H54 (cell line): ENCODE data around the gene SERGEF.

Experiments used
- DNase-seq: peaks from one replicate; pipeline ENCODE4 v3.0.0; 2011; ENCODE audit warnings: low spot score, mixed read lengths; ENCODE audit not compliant: insufficient read length
- FAIRE-seq: peaks from 3 replicates; lab custom pipeline; 2011; peaks lifted over from hg19 to GRCh38; lab: Jason Lieb, UNC
- POLR2A ChIP-seq: IDR thresholded peaks from 2 replicates; pipeline ENCODE4 v1.6.1; 2011; ENCODE audit warnings: low read depth, mild to moderate bottlenecking, low read length

SERGEF gene

GRCh38 chr11:17810041-17810440 is 202.8 kb downstream of the SERGEF start:
- TF ChIP-seq POLR2A = no peak
- DNase-seq = no peak
- FAIRE-seq = no peak

DNA sequence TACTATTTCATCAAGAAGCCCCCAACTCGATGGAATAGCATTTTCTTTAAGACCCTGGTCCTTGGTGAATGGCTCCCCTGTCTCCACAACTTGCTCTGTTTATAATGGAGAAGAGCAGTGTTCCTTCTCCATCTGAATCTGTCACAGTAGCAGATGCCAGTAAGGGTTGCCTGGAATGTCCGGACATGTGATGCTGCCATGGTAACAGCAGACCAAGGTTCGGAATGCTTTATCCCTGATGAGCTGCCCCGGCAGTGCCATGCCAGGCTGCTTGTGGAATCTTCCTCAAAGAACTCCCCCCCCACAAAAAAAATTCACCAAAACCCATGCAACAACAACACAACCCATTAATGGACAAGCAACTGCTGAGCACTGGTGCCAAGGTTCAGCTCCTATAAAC is 205.8 kb downstream of the SERGEF start:
- no peak for DNase-seq
- FAIRE-seq = no peak
- TF ChIP-seq POLR2A = no peak

DNA sequence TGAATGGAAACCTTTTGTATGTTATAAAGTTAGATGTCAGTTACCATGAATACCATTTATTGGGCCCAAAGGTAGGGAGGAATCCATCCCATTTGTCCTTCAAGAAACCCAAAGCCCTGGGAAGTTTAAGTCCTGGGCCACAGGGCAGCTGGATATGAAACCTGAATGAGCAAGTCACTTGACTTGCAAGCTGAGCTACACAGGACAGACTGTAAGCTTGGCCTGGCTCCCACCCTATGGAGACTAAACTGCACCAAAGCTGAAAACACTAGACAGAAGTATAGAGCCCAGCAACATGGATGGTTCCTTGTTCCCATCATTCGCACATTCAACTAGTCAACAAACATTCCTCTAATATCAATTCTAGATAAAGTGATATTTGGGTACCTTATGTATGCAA is 207.0 kb downstream of the SERGEF start:
- no peak for DNase-seq
- no peak for FAIRE-seq
- no peak for TF ChIP-seq POLR2A

GRCh38 chr11:17805043-17805442 is 207.8 kb downstream of the SERGEF start:
- no peak for TF ChIP-seq POLR2A
- no peak for FAIRE-seq
- no peak for DNase-seq

DNA sequence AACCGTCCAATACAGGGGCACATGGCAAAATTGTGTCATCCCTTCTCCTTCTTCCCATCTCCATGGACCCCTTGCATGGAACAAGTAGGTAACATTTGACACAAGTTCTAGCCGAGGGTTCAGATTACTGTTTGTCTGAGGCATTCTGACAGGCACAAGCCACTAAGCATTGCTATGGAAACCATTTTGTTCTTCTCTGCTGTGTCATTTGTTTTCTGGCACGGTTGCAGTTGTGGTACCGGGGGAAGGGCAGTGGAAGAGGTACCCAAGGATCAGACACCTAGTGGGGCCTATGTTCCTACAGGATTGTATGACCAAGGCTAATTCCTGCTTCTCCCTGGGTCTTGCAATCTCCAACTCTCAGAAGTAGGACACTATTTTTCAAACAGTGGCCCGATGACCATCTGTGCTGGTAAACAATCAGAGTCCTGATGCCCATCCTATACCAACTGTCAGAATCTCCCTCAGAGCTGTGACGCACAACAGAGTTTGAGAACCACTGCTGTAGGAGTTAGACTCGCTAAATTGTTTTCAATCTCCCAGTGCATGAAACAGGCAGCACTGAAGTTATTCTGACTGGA is 209.0 kb downstream of the SERGEF start:
- TF ChIP-seq POLR2A = no peak
- no peak for DNase-seq
- no peak for FAIRE-seq

DNA sequence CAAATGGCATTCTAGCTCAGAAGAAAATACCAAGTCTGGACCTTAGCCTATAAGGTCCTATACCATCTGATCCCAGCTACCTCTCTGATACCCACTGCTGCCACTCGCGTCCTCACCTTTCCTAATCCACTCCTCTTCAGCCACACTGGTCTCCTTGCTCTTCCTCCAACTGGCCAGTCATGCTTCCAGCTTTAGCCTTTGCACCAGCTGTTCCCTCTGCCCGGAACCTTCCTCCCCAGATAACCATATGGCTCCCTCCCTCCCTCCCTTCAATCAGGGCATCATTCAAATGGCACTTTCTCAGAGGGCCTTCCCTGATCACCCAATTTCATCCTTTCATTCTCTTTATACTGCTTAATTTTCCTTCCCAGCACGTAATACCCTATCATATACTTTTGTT is 210.4 kb downstream of the SERGEF start:
- DNase-seq (no peak), FAIRE-seq (no peak)
- TF ChIP-seq POLR2A = no peak

DNA sequence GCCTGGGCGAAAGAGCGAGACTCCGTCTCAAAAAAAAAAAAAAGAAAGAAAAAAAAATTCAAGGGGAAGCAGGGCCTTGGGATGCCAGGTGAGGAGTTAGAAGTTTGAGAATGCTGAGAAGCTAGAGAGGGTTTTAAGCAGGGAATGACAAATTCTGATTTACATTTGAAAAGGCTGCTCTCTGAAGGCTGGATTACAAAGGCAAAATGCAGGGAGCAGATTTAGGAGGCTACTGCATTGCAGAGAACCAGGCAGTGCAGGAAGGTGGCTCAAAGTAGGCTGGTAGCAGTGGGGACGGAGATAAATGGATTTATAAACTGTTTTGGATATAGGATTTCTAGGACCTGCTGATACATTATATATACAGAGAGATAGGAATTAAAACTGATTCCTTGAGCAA is 211.7 kb downstream of the SERGEF start:
- DNase-seq = no peak
- no peak for TF ChIP-seq POLR2A
- FAIRE-seq = no peak

GRCh38 chr11:17799147-17799546 is 213.7 kb downstream of the SERGEF start:
- TF ChIP-seq POLR2A = no peak
- DNase-seq (no peak), FAIRE-seq (no peak)

DNA sequence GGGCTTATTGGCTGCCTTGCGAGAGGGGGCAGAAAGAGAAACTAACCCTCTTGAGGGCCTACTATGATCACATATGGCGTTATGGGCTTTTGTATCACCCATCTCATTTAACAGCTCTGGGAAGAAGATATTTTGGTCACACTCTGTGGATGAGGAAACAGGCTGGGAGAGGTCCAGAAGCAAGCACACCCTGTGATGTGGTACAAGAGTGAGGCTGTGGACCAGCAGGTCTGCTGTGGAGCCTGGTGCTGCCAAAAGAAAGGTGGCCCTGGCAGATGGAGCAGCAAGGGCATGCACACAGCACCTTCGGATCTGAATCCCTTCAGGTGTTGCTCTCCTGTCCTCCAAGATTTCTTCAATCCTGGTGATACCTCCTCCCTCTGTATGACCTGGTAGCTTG is 214.1 kb downstream of the SERGEF start:
- FAIRE-seq (no peak), DNase-seq (no peak)
- no peak for TF ChIP-seq POLR2A

DNA sequence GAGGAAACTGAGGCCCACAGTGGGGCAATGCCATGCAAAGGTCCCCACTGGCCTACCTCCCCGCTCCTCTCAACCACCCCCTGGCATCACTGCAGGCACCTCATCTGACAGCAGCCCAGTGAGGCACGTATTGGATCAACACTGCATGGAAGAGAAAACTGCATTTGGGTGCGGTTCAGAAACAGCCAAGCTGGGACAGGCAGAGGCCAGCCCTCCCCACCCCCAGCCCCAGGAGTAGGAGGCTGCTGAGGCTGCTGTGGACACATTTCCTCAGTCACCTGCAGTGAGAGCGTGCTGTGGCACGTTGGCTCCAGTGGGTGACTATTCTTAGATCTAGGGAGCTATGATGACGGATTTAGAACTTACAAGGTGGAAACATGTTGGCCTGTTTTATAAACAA is 214.6 kb downstream of the SERGEF start:
- no peak for TF ChIP-seq POLR2A
- FAIRE-seq (no peak), DNase-seq (no peak)

- DNase-seq (no peak), FAIRE-seq (no peak)
- no peak for TF ChIP-seq POLR2A
Measured at GRCh38 chr11:17796154-17796553, 216.7 kb downstream of the SERGEF start.

DNA sequence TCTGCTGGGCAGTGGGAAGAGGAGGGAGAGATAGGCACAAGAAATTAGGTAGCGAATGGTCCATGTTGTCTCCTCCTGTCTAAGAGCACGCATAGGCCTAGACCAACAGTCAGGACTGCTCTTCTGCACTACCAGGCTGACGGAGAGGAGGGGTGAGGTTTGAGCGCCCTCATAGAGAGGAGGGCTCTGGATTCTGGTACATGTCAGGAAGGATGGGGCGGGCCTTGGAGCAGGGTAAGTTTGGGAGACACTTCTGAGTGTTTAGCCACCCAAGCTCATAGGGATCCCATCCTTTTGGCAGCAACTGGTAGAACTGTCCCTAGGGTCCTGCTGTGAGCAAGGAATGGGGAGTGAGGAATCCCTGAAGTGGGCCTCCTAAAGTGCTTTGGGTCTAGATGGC is 217.9 kb downstream of the SERGEF start:
- TF ChIP-seq POLR2A = no peak
- DNase-seq = no peak
- no peak for FAIRE-seq

- TF ChIP-seq POLR2A = no peak
- DNase-seq (no peak), FAIRE-seq (no peak)
Measured at GRCh38 chr11:17793642-17794170, 219.1 kb downstream of the SERGEF start.

- DNase-seq = no peak
- TF ChIP-seq POLR2A = no peak
- no peak for FAIRE-seq
Measured at GRCh38 chr11:17792161-17792560, 220.7 kb downstream of the SERGEF start.

GRCh38 chr11:17791144-17791543 is 221.7 kb downstream of the SERGEF start:
- TF ChIP-seq POLR2A = no peak
- FAIRE-seq (no peak), DNase-seq (no peak)
